Esophagus squamous epithelium (tissue), 5 donors: ENCODE results near the gene ALAS2. TPM values are rescaled to one million over a fixed set of nuclear protein-coding genes. Genes with fewer than 3 reads are reported as not detected.

Source experiments
- DNase-seq: peaks from one replicate; lab custom pipeline; 2025; lab: John Stamatoyannopoulos, UW
- H3K27ac ChIP-seq, 4 donors: fragments of 200-600 bp; sonication (generic); one replicate each; pipeline ENCODE4 v1.5.1; 2016 to 2019; ENCODE audit warnings: mild to moderate bottlenecking in 1 of 4
- H3K27me3 ChIP-seq, 4 donors: fragments of 200-600 bp; sonication (generic); 1 replicate in 3 of 4; 2 replicates in 1 of 4; pipeline versions ENCODE4 v1.5.1 to v1.6.0; 2017 to 2021; ENCODE audit warnings: antibody characterized with exemption in 1 of 4
- H3K36me3 ChIP-seq, 3 donors: fragments of 200-600 bp; sonication (generic); one replicate each; pipeline ENCODE4 v1.5.1; 2016 to 2019
- H3K4me1 ChIP-seq, 3 donors: fragments of 200-600 bp; sonication (generic); one replicate each; pipeline ENCODE4 v1.5.1; 2017 to 2019
- H3K4me3 ChIP-seq, 4 donors: fragments of 200-600 bp; sonication (generic); 1 replicate in 3 of 4; 2 replicates in 1 of 4; pipeline ENCODE4 v1.5.1; 2016 to 2019; ENCODE audit warnings: mild to moderate bottlenecking in 2 of 4, moderate library complexity in 1 of 4
- H3K9me3 ChIP-seq, 3 donors: fragments of 200-600 bp; sonication (generic); one replicate each; pipeline ENCODE4 v1.5.1; 2016 to 2019
- CTCF ChIP-seq, 6 experiments: fragments of 450-650 bp in 4 of 6; fragments of 200-600 bp in 2 of 6; sonication (generic) in 2 of 6; IDR thresholded peaks; one replicate each; pipeline ENCODE4 v1.5.1; 2016 to 2019; ENCODE audit warnings: antibody characterized with exemption in 6 of 6, mild to moderate bottlenecking in 4 of 6, moderate library complexity in 4 of 6
- POLR2A ChIP-seq, 4 donors: fragments of 450-650 bp; IDR thresholded peaks; one replicate each; pipeline ENCODE4 v1.6.1; 2017; ENCODE audit warnings: antibody characterized with exemption in 4 of 4, mild to moderate bottlenecking in 4 of 4, moderate library complexity in 3 of 4
- WGBS, 2 donors: methylation state at CpG; one replicate each; pipeline ENCODE4 v1.1.5; 2018; 5-methylcytosine and 5-hydroxymethylcytosine counted together
- intact Hi-C: fragments of 100-400 bp; cut with DNase I; formaldehyde crosslinking; loops from one replicate; pipeline ENCODE4 v1.15.0; 2022
- total RNA-seq, 4 donors: library from RNA; depleted of rRNA; stranded (reverse); fragments of >200 nt; gene quantifications; one replicate each; pipeline ENCODE4 v1.1.0, GENCODE V29; 2016
- donor health status: DM: yes; HTN: yes; CAD: no.

Gene ALAS2
- total RNA-seq, 4 donors from 2014 or later: not detected

GRCh38 chrX:55029291-55029690 lies 1.5 kb downstream of the ALAS2 start:
- Histone ChIP-seq H3K36me3 (no peaks in the 10 kb centered on the region), H3K27ac (no peak overlapping the region), H3K9me3 (no peaks in the 10 kb centered on the region), H3K4me3 (no peak overlapping the region), H3K27me3 (no peaks in the 10 kb centered on the region), H3K4me1 (no peaks in the 10 kb centered on the region)
- DNase-seq: no peak
- 57 to 70% methylated on average over 2 of the region's 2 CpGs for WGBS, 2 donors
- intact Hi-C loops: no loop called here
- TF ChIP-seq POLR2A (IDR thresholded peaks at IDR 0.05) (no peak), CTCF (IDR thresholded peaks at IDR 0.05) (no peak)

- no peak for DNase-seq
- Histone ChIP-seq H3K36me3 (no peaks in the 10 kb centered on the region), H3K4me1 (no peaks in the 10 kb centered on the region), H3K9me3 (no peaks in the 10 kb centered on the region), H3K27me3 (no peaks in the 10 kb centered on the region), H3K4me3 (no peak overlapping the region), H3K27ac (no peak overlapping the region)
- intact Hi-C loops: no loop called here
- TF ChIP-seq POLR2A (IDR thresholded peaks at IDR 0.05) (no peak), CTCF (IDR thresholded peaks at IDR 0.05) (no peak)
Observed at GRCh38 chrX:55028611-55029010, 2.2 kb downstream of the ALAS2 start.

- Histone ChIP-seq H3K9me3 (no peaks in the 10 kb centered on the region), H3K36me3 (no peaks in the 10 kb centered on the region), H3K4me3 (no peak overlapping the region), H3K4me1 (no peaks in the 10 kb centered on the region), H3K27me3 (no peaks in the 10 kb centered on the region), H3K27ac (no peak overlapping the region)
- WGBS, 2 donors: 44% methylated on average over 2 of the region's 4 CpGs; no CpG with 5 or more reads in 1 of the 2 donors
- TF ChIP-seq CTCF (IDR thresholded peaks at IDR 0.05) (no peak), POLR2A (IDR thresholded peaks at IDR 0.05) (no peak)
- intact Hi-C loops: no loop called here
- no peak for DNase-seq
Observed at GRCh38 chrX:55028040-55028439, 2.7 kb downstream of the ALAS2 start.

- TF ChIP-seq CTCF (IDR thresholded peaks at IDR 0.05): no peak
- no peak for TF ChIP-seq POLR2A (IDR thresholded peaks at IDR 0.05)
- no peaks in the 10 kb centered on the region for H3K4me1 ChIP-seq
- intact Hi-C loops: no loop called here
- no peaks in the 10 kb centered on the region for H3K27me3 ChIP-seq
- no peaks in the 10 kb centered on the region for H3K9me3 ChIP-seq
- whole genome bisulfite sequencing, 2 donors: 36 to 63% methylated on average over 2 of the region's 2 CpGs
- H3K27ac ChIP-seq: no peak overlapping the region
- no peak overlapping the region for H3K4me3 ChIP-seq
- no peak for DNase-seq
- H3K36me3 ChIP-seq: no peaks in the 10 kb centered on the region
Observed at GRCh38 chrX:55026840-55027239, 3.9 kb downstream of the ALAS2 start.

- H3K9me3 ChIP-seq: no peaks in the 10 kb centered on the region
- no peaks in the 10 kb centered on the region for H3K36me3 ChIP-seq
- H3K4me1 ChIP-seq: no peaks in the 10 kb centered on the region
- no peak for DNase-seq
- intact Hi-C loops: no loop called here
- H3K27ac ChIP-seq: no peak overlapping the region
- H3K4me3 ChIP-seq: no peak overlapping the region
- TF ChIP-seq POLR2A (IDR thresholded peaks at IDR 0.05) (no peak), CTCF (IDR thresholded peaks at IDR 0.05) (no peak)
- H3K27me3 ChIP-seq: no peaks in the 10 kb centered on the region
Observed at GRCh38 chrX:55026143-55026542, 4.6 kb downstream of the ALAS2 start.
